Ishikawa (cell line): ENCODE measurements around the gene TMEM52B.

Experiments
- CEBPB ChIP-seq: IDR thresholded peaks from 2 replicates; pipeline ENCODE4 v1.6.1; 2012
- EGR1 ChIP-seq: IDR thresholded peaks from 2 replicates; pipeline ENCODE4 v1.6.1; 2012
- EP300 ChIP-seq: IDR thresholded peaks from 2 replicates; pipeline ENCODE4 v1.6.1; 2012; ENCODE audit warnings: borderline replicate concordance
- FOXM1 ChIP-seq: IDR thresholded peaks from 2 replicates; pipeline ENCODE4 v1.6.1; 2012; ENCODE audit warnings: low read depth, borderline replicate concordance
- MAX ChIP-seq: IDR thresholded peaks from 2 replicates; pipeline ENCODE4 v1.6.1; 2012
- RAD21 ChIP-seq: IDR thresholded peaks from 2 replicates; pipeline ENCODE4 v1.6.1; 2012; ENCODE audit warnings: low read depth
- TAF1 ChIP-seq: IDR thresholded peaks from 2 replicates; pipeline ENCODE4 v1.6.1; 2012; ENCODE audit warnings: low read depth, mild to moderate bottlenecking
- TEAD4 ChIP-seq: IDR thresholded peaks from 2 replicates; pipeline ENCODE4 v1.6.1; 2012
- YY1 ChIP-seq: IDR thresholded peaks from 2 replicates; pipeline ENCODE4 v1.6.1; 2012; ENCODE audit warnings: low read depth
- TF ChIP-seq, protein P1 (sequence below): IDR thresholded peaks from 2 replicates; pipeline ENCODE4 v1.6.1; 2012; ENCODE audit warnings: low read depth, mild to moderate bottlenecking
- TF ChIP-seq, protein P2 (sequence below): IDR thresholded peaks from 2 replicates; pipeline ENCODE4 v1.6.1; 2012

GRCh38 chr12:10175846-10176636, 2.8 kb upstream of the TMEM52B start:
- no peak for TF ChIP-seq RAD21
- TF ChIP-seq MAX = no peak
- no peak for TF ChIP-seq EP300
- TF ChIP-seq YY1 = no peak
- no peak for TF ChIP-seq FOXM1
- TF ChIP-seq CEBPB = no peak
- TF ChIP-seq TEAD4 = no peak
- TF ChIP-seq, protein P1, sequence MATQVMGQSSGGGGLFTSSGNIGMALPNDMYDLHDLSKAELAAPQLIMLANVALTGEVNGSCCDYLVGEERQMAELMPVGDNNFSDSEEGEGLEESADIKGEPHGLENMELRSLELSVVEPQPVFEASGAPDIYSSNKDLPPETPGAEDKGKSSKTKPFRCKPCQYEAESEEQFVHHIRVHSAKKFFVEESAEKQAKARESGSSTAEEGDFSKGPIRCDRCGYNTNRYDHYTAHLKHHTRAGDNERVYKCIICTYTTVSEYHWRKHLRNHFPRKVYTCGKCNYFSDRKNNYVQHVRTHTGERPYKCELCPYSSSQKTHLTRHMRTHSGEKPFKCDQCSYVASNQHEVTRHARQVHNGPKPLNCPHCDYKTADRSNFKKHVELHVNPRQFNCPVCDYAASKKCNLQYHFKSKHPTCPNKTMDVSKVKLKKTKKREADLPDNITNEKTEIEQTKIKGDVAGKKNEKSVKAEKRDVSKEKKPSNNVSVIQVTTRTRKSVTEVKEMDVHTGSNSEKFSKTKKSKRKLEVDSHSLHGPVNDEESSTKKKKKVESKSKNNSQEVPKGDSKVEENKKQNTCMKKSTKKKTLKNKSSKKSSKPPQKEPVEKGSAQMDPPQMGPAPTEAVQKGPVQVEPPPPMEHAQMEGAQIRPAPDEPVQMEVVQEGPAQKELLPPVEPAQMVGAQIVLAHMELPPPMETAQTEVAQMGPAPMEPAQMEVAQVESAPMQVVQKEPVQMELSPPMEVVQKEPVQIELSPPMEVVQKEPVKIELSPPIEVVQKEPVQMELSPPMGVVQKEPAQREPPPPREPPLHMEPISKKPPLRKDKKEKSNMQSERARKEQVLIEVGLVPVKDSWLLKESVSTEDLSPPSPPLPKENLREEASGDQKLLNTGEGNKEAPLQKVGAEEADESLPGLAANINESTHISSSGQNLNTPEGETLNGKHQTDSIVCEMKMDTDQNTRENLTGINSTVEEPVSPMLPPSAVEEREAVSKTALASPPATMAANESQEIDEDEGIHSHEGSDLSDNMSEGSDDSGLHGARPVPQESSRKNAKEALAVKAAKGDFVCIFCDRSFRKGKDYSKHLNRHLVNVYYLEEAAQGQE = no peak
- TF ChIP-seq, protein P2, sequence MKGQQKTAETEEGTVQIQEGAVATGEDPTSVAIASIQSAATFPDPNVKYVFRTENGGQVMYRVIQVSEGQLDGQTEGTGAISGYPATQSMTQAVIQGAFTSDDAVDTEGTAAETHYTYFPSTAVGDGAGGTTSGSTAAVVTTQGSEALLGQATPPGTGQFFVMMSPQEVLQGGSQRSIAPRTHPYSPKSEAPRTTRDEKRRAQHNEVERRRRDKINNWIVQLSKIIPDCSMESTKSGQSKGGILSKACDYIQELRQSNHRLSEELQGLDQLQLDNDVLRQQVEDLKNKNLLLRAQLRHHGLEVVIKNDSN = no peak
- no peak for TF ChIP-seq TAF1
- TF ChIP-seq EGR1 = no peak
